ENCODE results near the gene KCNB1.

DNA sequence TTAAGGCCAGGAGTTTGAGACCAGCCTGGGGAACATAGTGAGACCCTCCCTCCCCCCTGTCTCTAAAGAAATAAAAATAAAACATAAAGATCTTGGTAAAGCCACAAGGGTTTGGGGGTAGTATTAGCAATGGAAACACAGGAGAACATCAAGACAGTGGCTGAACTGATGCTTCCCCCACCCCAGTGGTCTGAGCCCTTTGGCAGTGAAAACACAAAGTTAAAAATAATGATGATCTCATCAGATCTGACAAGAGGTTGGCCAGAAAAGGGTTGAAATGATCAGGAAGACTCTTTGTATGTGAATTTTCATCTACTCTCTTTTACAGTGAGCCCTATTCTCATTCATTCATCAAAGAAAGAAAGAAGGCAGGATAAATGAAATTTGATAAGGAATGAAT, 93.7 kb downstream of the KCNB1 start:
- TF ChIP-seq, protein P1, sequence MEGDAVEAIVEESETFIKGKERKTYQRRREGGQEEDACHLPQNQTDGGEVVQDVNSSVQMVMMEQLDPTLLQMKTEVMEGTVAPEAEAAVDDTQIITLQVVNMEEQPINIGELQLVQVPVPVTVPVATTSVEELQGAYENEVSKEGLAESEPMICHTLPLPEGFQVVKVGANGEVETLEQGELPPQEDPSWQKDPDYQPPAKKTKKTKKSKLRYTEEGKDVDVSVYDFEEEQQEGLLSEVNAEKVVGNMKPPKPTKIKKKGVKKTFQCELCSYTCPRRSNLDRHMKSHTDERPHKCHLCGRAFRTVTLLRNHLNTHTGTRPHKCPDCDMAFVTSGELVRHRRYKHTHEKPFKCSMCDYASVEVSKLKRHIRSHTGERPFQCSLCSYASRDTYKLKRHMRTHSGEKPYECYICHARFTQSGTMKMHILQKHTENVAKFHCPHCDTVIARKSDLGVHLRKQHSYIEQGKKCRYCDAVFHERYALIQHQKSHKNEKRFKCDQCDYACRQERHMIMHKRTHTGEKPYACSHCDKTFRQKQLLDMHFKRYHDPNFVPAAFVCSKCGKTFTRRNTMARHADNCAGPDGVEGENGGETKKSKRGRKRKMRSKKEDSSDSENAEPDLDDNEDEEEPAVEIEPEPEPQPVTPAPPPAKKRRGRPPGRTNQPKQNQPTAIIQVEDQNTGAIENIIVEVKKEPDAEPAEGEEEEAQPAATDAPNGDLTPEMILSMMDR (IDR thresholded peaks at IDR 0.05; ENCODE audit: low read depth, low read length): no peak
- no peak for TF ChIP-seq EZH2phosphoT487 (IDR thresholded peaks at IDR 0.05; ENCODE audit: low read depth)

Data from OCI-LY3 (cell line).